Measurements from ENCODE around the gene MRPL36.

DNA sequence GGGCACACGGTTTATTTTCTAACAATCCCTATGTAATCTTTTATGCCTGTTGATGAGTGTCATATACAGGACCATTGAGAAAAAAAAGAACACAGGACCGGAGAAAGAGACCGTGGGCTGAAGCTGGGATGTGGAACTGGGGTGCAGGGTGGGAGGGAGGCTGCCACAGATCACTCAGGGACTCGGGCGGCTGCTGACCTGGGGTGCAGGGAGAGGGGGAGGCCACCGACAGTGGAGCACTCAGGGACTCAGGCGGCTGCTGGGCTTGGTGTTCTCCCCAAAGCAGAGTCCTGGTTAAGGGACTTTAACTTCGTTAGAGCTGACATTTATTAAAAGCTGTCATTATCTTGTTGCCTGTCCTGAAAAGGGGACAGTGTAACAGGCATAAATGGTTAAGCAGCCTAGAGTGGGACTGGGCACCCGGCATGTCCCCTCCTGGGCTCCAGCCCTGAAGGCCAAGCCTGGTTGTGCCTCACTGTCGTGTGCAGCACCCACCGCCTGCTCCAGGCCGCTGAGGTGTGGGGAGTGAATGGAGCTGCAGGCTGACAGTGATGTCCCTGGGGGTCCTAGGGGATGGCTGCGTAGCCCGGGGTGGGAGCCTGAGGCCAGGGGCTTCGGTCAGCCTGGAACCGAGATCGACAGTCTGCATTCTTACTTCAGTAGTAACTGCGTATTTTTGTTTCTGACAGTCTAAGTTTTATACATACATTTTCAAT lies 15.6 kb upstream of the MRPL36 start:
- TF ChIP-seq, protein P1, sequence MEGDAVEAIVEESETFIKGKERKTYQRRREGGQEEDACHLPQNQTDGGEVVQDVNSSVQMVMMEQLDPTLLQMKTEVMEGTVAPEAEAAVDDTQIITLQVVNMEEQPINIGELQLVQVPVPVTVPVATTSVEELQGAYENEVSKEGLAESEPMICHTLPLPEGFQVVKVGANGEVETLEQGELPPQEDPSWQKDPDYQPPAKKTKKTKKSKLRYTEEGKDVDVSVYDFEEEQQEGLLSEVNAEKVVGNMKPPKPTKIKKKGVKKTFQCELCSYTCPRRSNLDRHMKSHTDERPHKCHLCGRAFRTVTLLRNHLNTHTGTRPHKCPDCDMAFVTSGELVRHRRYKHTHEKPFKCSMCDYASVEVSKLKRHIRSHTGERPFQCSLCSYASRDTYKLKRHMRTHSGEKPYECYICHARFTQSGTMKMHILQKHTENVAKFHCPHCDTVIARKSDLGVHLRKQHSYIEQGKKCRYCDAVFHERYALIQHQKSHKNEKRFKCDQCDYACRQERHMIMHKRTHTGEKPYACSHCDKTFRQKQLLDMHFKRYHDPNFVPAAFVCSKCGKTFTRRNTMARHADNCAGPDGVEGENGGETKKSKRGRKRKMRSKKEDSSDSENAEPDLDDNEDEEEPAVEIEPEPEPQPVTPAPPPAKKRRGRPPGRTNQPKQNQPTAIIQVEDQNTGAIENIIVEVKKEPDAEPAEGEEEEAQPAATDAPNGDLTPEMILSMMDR (IDR thresholded peaks at IDR 0.05 in 4 of 5, conservative IDR thresholded peaks at IDR 0.05 in 1 of 5) = no peak
- TF ChIP-seq POLR2A (IDR thresholded peaks at IDR 0.05) = no peak
